Measurements from ENCODE around the gene GPR107.

GRCh38 chr9:130177898-130178805, 124.4 kb downstream of the GPR107 start:
- no peak for TF ChIP-seq CREB1 (CRISPR knock-in tag; IDR thresholded peaks at IDR 0.05; ENCODE audit: low read depth)
- TF ChIP-seq POLR2AphosphoS5 (IDR thresholded peaks at IDR 0.05; ENCODE audit: low read depth), result no peak
- TF ChIP-seq, protein P1, sequence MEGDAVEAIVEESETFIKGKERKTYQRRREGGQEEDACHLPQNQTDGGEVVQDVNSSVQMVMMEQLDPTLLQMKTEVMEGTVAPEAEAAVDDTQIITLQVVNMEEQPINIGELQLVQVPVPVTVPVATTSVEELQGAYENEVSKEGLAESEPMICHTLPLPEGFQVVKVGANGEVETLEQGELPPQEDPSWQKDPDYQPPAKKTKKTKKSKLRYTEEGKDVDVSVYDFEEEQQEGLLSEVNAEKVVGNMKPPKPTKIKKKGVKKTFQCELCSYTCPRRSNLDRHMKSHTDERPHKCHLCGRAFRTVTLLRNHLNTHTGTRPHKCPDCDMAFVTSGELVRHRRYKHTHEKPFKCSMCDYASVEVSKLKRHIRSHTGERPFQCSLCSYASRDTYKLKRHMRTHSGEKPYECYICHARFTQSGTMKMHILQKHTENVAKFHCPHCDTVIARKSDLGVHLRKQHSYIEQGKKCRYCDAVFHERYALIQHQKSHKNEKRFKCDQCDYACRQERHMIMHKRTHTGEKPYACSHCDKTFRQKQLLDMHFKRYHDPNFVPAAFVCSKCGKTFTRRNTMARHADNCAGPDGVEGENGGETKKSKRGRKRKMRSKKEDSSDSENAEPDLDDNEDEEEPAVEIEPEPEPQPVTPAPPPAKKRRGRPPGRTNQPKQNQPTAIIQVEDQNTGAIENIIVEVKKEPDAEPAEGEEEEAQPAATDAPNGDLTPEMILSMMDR (conservative IDR thresholded peaks at IDR 0.05; ENCODE audit: low read depth in 2 of 2), result no peak
- TF ChIP-seq EZH2 (IDR thresholded peaks at IDR 0.05; ENCODE audit: low read depth, unreplicated experiment), result no peak

All from GM23338 (cell line).